DMS 273 treated with DMSO at 0.1 percent for 48 hours (cell line): ENCODE measurements around the gene FOXC1.

ENCODE experiments used
- DNase-seq: peaks from one replicate; lab custom pipeline; 2025; lab: John Stamatoyannopoulos, UW

The FOXC1 gene

DNA sequence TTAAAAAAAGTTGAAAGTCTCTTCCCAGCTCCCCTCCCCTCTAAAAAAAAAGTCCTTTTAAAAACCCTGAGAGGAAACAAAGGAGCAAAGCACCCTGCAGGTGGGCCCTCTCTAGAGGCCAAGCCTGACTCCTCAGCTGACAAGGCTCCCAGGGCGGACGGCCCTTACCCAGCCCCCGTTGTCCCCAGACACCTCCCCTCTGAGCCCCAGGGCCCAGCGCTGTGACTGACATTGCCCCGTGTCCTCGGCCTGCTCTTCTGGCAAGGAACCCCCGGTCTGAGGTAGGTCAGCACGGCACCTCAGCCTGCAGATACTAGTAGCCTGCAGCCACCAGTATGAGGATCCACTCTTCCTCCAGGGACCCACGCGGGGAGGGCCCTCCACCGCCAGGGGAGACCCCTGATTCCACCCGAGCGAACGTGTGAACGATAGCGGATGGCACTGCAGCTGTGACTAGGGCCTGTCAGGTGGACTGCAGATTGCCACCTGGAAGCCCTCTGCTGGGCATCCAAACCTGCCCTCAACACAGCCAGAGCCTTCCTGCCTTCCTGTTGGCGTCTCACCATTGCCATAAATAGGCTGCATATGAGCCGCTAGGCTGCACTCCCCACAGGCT lies 34.2 kb downstream of the FOXC1 start:
- DNase-seq = no peak

DNA sequence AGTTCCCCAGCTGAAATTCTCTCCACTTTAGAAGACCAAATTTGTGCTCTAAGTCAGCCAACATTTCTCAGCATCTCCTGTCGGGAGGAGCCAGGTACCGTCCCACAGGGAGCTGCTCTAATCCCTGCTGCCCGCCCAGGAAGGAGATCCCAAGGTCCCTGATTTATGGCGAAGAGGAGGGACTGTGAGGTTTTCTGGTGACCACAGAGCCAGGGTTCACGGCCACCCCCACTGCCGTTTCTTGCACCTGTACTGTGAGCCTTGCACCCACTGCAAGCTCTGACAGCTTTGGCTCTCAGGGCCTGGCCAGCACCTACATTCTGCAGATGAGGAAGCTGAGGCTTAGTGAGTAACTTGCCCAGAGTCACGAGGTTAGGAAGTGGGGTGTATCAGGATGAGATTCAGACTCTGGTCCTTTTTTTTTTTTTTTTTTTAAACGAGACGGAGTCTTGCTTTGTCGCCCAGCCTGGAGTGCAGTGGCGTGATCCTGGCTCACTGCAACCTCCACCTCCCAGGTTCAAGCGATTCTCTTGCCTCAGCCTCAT lies 34.9 kb downstream of the FOXC1 start:
- DNase-seq = no peak

DNA sequence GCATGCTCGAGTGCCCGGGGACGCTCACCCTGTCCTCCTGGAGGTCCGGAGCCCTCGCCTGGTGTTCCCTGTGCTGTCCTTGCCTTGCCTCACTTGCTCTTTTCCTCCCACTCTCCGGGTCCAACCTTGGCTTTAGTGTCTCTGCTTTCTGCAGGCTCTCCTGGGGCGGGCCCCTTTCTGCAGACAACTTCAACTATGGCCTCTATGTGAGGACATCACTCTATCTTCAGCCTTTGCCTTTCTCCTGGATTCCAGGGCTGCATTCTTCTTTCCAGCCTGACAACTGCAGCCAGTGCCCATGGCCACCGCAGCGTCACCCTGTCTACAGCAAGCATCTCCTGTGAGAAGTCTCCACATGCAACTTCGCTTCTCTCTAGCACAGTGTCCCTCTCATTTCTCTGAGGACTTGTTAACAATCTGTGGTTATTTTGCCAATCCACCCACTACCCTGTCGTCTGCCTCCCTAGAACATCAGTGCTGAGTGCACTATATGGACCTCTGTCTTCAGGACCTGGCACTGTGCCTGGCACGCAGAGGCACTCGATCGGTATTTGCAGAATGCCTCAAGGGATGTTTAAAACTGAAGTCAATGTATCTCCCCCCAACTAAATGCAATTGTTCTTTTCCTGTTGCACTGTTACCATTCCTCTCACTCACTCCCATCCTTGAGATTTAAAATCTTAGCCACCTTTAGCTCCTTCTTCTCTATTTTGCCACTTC lies 35.9 kb downstream of the FOXC1 start:
- no peak for DNase-seq

GRCh38 chr6:1651362-1651761 lies 41.6 kb downstream of the FOXC1 start:
- DNase-seq = no peak

DNA sequence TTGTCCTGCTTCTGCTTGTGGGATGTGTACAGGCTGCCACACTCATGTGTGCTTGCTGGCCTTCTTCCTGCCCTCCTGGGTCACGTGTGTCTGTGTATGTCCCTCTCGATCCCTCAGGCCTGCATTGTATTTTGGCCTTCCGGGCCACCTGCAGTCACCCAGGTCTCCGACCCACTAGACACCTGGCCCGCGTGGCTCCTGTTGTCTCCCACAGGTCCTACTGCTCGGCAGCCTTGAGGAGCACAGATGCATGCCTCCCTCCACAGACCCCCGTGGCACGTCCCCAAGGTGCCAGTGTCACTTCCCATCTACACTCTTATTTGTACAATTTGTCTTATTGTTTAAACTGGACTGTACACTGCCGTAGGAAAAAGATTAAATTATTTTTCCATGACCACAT lies 43.1 kb downstream of the FOXC1 start:
- no peak for DNase-seq

GRCh38 chr6:1654054-1654453 lies 44.3 kb downstream of the FOXC1 start:
- no peak for DNase-seq

DNA sequence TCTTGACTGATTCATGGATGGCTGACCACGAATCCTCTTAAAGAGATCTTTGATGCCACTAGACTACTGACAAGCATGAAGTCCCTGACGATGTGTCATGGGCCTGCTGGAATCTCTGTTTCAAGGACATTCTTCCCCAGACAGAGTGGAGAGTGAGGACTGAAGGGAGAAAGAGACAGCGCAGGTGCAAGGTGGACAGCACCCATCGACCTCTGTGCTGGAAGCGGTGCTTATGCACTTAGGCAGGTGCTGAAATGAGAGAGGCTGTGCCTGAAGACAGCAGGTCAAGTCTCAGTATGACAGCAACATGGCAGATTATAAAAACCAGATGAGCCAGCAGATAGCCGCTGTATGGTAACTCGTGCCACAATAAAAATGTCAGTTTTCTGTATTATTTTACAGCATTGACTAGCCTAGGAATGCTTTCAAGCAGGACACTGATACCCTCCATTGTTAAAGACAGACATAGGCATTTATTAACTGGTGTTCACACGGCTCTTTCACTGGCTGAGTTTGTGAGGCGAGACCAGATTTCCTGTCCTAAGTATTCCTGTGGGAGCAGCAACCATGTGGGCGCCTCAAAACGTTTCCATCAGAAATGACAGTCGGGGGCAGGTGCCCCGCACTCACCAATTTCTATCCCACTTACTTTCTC lies 47.5 kb downstream of the FOXC1 start:
- DNase-seq = no peak

GRCh38 chr6:1657771-1658165 lies 48.1 kb downstream of the FOXC1 start:
- no peak for DNase-seq

DNA sequence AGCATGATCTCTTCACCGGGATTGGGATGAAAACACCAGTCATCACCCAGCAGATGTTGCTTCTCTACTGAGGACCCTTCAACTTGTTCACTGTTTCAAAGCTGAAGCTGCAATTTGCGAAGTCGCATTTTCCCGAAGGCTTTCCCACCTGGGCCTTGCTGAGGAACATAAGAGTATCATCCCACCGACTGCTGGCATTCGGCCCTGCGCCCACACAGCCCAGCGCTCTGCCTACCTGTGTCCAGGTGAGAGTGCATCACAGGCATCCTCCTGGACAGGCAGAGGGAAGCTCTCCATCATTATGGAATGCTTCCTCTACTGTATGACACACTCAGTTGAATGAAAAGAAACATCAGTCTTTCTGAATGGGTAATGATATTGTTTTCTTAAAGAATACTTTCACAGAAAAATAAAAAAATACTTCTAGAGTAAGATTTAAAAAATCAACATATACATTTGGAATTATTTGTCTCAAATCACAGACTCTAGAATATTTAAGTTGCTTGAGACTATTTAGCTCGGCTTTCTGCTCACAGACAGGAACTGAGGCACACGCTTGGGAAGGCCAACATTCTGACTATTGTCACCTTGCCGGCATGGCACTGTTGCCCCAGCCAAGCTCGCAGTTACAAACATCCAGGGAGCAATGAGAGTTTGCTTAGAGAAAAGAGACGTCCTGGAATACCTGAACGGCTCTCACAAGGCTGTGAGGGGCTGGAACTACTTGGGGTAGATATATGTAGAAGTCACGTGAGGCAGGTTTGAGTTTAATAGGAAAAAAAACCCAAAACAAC lies 48.7 kb downstream of the FOXC1 start:
- DNase-seq = no peak

DNA sequence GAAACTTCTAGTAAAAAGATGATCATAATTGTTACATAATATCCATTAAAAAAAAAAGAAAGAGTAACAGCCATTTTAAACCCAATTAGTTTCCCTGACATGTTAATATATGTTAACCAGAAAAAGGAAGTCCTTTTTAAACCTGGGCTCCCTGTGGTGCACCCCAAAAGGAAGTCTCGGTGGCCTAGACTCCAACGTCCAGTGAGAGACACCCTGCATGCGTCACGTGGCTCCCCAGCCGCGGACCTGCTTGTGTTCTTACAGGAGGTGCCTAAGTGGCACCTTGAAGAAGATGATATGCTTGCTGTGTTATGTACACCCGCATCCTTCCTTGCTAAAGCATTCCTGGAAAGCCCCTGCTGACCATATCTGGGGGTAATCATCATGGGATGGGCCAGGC lies 50.1 kb downstream of the FOXC1 start:
- no peak for DNase-seq

- DNase-seq = no peak
Observed at GRCh38 chr6:1662534-1662933, 52.8 kb downstream of the FOXC1 start.
